ENCODE data around the gene PDCD2L.
"Not testable (repeated sequence)": the region's sequence is repeated elsewhere in the genome, so short reads cannot be mapped to it uniquely, and the experiment has no call there.

PDCD2L gene

DNA sequence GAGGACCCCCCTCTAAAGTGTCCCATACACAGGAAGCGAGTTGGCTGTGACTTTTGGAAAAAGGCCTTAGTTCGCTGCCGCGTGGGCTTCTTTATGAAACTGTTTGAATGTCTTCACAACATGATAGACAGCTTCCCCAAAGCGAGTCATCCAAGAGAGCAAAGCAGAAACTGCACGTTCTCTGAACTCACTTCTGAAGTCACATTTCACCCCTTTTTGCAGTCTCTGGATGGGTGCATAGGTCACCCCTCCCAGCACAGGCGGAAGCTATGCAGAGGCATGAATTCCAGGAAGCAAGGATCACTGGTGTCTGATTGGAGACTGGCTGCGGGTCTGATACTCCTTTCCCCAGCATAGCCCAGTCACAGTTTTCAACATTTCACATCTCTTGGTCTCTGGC is 28.6 kb upstream of the PDCD2L start:
- no peak for DNase-seq (ENCODE audit: low spot score)

DNA sequence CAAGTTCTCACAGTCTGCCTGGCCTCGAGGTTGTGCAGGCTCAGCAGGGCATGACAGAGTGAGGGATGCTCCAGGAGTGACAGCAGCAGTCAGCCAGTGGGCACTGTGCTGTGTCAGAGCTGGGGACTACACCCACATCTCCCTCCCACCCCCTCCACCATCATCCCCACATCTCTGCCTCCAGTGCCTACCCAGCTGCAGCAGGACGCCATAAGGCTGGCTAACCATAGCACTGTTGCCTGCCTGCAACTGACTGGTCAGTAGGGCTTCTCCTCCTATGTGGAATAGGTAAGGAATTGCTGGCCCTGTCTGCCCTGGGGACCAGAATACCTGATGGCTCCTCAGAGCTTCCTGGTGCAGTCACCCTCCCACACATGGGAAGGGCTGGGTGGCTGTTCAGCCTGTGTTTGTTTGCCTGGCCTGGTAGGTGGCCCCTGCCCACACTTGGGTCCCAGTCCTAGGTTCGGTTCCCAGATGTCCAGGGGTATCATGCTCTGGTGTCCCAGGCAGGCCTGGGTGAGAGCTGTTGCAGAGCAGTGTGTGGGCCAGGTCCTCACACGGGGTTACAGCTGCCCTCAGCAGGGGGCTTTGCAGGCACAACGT is 23.5 kb upstream of the PDCD2L start:
- DNase-seq (ENCODE audit: low spot score): no peak

DNA sequence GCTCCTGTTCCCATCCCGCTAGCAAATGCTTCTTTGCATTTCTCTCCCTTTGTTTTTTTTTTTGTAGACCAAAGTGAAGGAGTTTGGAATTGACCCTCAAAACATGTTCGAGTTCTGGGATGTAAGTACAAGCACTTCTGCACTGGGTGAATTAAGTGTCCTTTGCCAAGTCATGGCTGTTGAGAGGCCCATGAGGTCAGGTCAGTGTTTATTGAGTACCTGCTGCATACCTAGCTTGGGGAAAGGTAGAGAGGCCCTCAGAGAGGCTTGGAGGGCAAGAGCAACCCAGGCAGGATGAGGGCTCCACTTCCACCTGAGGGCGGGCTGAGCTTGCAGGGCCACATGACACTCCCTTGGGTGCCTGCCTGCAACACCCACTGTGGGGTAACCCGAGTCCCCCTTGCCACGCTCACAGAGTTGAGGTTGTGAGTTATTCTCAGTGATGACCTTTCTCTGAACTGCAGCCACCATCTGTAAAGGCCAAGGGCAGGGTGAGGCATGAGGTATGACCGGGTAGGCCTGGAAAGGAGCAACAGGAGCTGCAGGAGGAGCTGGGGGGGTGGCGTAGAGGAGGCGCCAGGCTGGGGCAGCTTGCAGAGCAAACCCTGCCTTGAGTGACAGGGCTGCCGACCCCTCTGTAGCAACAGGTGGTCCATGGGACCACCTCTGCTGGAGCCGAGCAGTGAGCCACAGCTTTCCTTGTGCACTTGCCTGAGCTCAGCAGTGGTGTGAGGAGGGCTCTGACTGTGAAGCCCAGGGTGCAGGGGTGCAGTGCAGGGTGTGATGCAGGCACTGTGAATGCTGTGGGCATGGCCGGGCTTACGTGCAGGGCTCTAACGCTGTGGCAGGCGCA is 22.6 kb upstream of the PDCD2L start:
- no peak for DNase-seq (ENCODE audit: low spot score)

DNA sequence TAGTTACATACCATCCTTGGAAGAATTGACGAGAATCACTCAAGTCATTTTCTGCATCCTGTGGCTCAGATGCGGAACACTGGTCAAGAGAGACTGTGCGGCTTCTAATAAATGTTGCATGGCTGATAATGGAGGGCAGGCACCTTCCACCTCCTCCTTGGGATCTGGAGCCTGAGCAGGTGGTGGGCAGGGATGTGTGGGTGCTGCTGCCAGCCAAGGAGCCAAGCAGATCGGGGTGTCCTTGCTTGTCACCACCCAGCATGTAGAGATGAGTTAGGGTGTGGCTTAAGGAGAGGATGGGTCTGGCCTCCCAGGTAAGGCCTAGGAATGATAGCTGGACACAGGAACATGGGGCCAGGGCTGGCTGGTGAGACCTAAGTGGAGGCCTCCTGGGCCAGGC is 21.7 kb upstream of the PDCD2L start:
- no peak for DNase-seq (ENCODE audit: low spot score)

DNA sequence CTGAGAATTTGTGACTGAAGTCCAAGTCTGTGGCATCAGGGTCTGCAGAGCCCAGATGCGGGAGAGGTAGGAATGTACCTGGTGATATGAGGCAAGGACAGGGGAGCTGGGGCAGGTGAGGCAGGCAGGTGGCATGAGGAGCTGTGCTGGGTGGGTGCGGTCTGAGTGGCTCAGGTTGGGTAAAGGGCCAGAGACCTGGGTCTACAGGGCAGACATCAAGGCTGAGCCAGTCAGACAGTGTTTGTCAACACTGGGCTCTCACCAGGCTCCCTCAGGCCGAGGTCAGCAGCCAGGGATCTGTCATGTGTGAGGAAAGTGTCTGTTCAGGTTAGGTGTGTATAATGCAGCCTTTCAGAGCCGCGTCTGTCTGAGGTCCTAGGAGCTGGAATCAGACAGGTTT is 20.6 kb upstream of the PDCD2L start:
- no peak for DNase-seq (ENCODE audit: low spot score)

DNA sequence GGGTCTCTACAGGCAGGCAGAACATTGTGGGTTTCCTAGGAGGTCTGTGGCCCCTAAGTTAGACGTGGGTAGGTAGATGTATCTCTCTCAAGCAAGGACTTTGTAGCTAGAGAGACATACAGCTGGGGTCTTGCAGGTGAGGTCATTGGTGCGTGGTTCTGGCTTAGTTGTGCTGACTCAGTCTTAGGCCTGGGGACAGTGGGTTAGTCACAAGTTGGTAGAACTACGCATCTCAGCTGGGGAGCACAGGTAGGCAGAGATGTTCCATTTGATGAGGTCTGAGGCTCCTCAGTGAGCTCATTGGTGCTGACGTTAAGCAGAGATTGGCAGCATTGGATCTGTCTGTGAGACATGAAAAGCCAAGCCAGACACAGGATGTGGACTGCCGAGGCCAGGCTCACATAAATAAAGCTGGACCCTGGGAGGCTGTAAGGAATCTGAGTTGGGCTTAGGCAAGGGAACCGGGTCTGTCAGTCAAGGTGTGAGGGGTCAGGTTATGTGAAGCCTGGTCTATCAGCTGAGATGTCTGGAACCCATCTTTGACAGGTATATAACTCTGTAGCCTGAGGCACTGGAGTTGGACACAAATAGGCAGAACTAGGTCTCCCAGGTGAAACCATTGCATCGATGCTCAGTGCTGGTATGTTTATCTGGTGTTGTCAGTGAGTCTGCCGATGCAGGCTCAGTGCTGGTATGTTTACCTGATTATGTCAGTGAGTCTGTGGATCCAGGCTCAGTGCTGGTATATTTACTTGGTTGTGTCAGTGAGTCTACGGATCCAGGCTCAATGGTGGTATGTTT is 17.4 kb upstream of the PDCD2L start:
- DNase-seq (ENCODE audit: low spot score): no peak

DNA sequence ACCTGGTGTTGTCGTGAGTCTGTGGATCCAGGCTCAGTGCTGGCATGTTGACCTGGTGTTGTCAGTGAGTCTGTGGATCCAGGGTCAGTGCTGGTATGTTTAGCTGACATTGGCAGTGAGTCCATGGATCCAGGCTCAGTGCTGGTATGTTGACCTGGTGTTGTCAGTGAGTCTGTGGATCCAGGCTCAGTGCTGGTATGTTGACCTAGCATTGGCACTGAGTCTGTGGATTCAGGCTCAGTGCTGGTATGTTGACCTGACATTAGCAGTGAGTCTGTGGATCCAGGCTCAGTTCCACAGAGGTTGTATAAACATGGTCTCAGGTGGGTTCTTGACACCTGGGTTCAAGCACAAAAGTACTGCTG is 16.8 kb upstream of the PDCD2L start:
- DNase-seq (ENCODE audit: low spot score): no peak

DNA sequence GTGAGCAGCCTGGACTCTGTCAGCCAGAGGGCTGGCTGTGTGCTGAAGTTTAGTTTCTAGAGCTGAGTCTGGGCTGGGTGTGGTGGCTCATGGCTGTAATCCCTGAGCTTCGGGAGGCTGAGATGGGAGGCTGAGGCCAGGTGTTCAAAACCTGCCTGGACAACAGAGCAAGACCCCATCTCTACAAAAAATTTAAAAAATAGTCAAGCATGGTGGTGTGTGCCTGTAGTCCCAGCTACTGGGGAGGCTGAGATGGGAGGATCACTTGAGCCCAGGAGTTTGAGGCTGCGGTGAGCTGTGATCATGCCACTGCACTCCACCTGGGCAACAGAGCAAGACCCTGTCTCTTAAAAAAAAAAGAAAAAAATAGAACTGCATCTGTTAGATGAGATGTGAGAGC is 15.5 kb upstream of the PDCD2L start:
- not testable (repeated sequence) for DNase-seq (ENCODE audit: low spot score)

DNA sequence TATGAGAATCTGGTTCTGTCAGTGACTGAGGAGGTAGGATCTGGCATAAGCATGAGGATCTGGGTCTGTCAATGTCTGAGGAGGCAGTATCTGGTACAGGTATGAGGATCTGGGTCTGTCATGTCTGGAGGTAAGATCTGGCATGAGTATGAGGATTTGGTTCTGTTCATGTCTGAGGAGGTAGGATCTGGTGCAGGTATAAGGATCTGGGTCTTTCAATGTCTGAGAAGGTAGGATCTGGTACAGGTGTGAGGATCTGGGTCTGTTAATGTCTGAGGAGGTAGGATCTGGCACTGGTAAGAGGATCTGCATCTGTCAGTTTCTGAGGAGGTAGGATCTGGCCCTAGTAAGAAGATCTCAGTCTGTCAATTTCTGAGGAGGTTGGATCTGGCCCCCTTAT is 12.4 kb upstream of the PDCD2L start:
- DNase-seq (ENCODE audit: low spot score): no peak

DNA sequence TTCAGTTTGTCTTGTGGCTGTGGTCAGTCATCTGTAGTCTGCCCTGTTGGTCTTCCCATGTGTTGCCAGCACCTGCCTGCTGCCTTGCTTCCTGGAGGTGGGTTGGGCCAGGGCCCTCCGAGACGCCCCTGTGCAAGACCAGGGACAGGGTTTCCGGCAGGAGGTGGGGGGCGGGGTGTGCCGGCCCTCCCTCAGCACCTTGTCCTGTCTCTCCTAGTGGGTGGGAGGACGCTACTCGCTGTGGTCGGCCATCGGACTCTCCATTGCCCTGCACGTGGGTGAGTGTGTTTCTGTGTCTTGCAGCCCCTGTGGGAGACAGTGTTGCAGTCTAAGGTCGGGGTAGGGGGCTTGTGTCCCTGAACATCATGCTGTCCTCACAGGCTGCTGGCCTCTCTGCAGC is 11.2 kb upstream of the PDCD2L start:
- DNase-seq (ENCODE audit: low spot score): no peak

DNA sequence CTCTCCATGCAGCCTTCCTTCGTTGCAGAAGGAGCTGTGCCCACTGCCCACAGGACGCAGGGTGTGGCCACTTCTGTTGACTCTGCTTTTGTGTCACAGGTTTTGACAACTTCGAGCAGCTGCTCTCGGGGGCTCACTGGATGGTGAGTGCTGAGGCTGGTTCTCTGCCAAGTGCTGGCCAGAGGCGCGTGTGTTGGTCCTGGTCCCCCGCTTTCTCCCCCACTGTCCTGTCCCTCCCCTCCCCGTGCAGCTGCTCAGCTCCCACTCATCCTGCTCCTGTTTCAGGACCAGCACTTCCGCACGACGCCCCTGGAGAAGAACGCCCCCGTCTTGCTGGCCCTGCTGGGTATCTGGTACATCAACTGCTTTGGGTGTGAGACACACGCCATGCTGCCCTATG is 10.6 kb upstream of the PDCD2L start:
- DNase-seq (ENCODE audit: low spot score): no peak

DNA sequence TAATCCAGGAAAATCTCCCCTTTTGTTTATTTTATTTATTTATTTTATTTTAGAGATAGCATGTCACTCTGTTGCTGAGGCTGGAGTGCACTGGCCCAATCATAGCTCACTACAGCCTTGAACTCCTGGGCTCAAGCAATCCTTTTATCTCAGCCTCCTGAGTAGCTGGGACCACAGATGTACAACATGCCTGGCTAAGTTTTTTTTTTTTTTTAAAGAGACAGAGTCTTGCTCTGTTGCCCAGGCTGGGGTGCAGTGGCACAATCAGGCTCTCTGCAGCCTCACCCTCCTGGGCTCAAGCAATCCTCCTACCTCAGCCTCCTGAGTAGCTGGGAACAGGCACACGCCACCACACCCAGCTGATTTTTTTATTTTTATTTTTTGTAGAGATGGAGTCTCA is 6.3 kb upstream of the PDCD2L start:
- DNase-seq (ENCODE audit: low spot score): no peak

DNA sequence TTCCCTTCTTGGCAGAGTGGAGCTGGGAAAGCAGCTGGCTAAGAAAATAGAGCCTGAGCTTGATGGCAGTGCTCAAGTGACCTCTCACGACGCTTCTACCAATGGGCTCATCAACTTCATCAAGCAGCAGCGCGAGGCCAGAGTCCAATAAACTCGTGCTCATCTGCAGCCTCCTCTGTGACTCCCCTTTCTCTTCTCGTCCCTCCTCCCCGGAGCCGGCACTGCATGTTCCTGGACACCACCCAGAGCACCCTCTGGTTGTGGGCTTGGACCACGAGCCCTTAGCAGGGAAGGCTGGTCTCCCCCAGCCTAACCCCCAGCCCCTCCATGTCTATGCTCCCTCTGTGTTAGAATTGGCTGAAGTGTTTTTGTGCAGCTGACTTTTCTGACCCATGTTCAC is 4.3 kb upstream of the PDCD2L start:
- DNase-seq (ENCODE audit: low spot score): no peak

DNA sequence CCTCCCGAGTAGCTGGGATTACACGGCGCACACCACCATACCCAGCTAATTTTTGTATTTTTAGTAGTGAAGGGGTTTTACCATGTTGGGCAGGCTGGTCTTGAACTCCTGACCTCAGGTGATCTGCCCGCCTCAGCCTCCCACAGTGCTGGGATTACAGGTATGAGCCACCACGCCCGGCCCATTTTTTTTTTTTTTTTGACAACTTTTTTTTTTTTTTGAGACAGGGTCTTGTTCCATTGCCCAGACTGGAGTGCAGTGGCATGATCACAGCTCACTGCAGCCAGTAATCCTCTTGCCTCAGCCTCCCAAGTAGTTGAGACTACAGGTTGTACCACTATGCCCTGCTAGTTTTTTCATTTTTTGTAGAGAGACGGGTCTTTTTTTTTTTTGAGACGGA is 3.4 kb upstream of the PDCD2L start:
- not testable (repeated sequence) for DNase-seq (ENCODE audit: low spot score)

DNA sequence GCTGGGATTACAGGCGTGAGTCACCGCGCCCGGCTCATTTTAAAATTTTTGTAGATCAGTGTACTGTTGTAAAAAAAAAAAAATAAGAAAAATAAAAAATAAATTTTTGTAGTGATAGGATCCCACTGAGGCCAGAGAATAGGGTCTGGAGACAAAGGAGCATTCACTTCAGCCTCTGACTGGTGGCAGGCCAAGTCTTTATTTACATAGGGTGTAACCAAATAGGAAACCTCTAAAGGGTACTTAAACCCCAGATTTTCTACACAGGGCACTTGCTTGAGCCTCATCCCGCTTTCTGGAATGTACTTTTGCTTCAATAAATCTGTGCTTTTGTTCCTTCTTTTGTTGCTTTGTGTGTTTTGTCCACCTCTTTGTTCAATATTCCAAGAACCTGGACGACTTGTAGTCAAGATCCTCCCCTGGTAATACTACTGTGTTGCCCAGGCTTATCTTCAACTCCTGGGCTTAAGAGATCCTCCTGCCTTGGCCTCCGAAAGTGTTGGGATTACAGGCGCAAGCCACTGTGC is 2.1 kb upstream of the PDCD2L start:
- DNase-seq (ENCODE audit: low spot score): no peak

DNA sequence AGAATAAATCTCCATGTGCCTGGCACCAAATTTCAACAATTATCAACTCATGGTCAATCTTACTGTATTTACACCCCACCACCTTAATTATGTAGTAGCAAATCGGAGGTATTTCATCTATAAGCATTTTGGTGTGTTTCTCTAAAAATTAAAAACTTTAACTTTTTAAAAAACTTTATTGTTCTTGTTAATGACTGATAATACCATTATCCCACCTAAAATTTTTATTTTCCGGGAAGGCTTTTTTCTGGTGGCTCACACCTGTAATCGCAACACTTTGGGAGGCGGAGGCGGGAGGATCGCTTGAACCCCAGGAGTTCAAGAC is 453 bp upstream of the PDCD2L start:
- no peak for DNase-seq (ENCODE audit: low spot score)

DNA sequence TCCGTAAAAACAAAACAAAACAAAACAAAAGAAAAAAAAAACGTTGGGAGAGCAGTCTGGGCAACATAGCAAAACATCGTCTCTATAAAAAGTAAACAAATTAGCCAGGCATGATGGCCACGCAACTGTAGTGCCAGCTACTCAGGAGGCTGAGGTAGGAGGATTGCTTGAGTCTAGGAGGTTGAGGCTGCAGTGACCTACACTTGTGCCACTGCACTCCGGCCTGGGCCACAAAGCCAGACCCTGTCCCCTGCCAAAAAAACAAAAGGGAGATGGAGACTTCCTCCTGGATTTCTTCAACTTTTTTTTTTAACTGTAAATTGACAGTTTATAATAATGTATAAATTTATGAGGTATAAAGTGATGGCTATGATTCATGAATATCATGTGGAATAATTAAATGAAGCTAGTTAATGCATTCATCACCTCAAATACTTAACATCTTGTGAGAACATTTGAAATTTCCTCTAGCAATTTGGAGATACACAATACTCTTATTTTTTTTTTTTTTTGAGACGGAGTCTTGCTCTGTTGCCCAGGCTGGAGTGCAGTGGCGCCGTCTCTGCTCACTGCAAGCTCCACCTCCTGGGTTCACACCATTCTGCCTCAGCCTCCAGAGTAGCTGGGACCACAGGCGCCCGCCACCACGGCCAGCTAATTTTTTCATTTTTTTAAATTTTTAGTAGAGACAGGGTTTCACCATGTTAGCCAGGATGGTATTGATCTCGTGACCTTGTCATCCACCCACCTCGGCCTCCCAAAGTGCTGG is 1.9 kb downstream of the PDCD2L start:
- no peak for DNase-seq (ENCODE audit: low spot score)

DNA sequence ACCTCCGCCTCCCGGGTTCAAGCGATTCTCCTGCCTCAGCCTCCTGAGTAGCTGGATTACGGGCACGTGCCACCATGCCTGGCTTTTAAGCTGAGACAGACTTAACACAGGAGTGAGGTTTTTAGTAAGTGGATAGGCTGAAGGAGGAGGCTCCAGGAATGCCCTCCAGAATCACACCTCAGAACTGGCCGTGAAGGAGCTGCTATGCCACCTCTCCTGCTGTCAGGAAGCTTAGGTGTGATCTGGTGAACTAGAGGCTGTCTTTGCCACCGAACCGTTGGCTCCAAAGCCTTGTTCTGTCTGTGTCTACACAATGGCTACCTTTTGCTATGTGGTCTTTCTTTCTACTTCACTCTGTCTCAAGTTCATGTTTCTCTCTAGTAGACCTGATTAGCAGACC is 4.2 kb downstream of the PDCD2L start:
- no peak for DNase-seq (ENCODE audit: low spot score)

DNA sequence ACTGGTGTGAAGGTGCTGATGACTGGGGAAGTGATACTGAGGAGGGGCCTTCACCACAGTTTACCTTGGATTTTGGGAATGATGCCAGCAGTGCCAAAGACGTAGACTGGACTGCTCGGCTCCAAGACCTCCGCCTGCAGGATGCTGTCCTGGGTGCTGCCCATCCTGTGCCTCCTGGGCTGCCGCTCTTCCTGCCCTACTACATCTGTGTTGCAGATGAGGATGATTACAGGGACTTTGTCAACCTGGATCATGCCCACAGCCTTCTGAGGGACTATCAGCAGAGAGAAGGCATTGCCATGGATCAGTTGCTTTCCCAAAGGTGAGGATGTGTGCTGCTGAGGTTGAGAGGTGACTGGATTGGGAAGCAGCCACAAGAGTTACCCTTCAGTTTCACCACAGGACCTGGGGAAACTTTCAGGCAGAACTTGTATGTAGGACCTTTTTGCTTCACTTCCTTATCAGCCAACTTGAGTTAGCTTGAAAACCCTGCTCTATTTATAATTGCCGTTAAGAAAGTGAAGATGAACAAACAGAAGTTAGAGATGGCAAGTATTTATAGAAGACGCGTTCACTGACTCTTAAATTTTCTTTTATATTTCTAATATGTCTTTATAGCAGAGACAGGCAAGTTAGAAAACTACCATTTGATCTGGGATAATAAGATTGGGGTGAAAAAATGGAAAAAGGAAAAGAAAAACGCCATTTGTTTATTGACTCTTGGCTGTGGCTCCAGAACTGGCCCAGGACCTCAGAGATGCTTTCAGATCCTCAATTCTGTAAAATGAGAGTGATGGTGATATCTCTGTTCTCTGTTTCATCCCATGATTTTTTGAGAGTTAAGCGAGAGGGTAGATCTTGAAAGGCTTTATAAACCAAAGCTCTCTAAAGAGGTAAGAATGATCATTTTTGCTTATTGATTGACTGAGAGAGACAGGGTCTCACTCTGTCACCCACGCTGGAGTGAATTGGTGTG is 5.3 kb downstream of the PDCD2L start:
- no peak for DNase-seq (ENCODE audit: low spot score)

DNA sequence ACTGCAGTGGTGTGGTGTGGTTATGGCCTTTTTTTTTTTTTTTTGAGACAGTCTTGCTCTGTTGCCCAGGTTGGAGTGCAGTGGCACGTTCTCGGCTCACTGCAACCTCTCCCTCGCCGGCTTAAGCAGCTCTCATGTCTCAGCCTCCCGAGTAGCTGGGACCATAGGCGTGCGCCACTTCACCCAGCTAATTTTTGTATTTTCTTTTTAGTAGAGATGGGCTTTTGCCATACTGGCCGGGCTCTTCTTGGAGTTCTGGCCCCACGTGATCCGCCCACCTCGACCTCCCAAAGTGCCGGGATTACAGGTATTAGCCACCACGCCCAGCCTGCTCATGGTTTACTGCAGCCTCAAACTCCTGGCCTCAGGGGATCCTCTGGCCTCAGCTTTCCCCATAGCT is 7.0 kb downstream of the PDCD2L start:
- no peak for DNase-seq (ENCODE audit: low spot score)

DNA sequence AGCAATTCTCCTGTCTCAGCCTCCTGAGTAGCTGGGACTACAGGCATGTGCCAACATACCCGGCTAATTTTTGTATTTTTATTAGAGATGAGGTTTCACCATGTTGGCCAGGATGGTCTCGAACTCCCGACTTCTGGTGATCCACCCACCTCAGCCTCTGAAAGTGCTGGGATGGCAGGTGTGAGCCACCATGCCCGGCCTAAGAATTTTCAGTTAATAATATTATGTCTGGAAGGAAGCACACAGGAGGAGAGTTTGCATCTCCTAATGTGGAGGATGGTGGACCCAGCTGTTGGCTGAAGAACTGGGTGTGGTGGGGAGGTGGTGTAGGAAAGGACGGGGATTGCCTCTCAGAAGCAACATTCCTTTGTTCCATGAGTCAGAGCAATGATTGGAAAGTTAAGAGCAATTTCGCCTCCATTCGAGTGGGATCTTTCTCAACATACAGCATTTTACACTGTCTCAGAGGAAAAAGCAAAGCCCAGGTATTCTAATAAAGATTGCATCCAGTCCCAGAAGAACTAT is 11.9 kb downstream of the PDCD2L start:
- no peak for DNase-seq (ENCODE audit: low spot score)

Data from HuH-7.5 (cell line).